OCI-LY7 (cell line): ENCODE measurements around the gene HERC2. TPM values are rescaled to one million over a fixed set of nuclear protein-coding genes. Genes with fewer than 3 reads are reported as not detected.

ENCODE experiments used
- BruUV-seq: library from RNA; stranded (reverse); fragments of 400-500 nt; replicated peaks from 2 replicates; lab custom pipeline; 2021; lab: Mats Ljungman, UMichigan
- CTCF ChIA-PET: fragments of 300-600 bp; sonication (Branson Sonifier 250); formaldehyde crosslinking; loops from one replicate; lab custom pipeline; 2022; ENCODE audit warnings: antibody characterized with exemption; ENCODE audit not compliant: unreplicated experiment; lab: Charles Lee
- POLR2A ChIA-PET: fragments of 300-600 bp; sonication (Branson Sonifier 250); formaldehyde crosslinking; loops from one replicate; lab custom pipeline; 2022; ENCODE audit warnings: antibody characterized with exemption; lab: Charles Lee
- DNase-seq: peaks from one replicate; pipeline ENCODE4 v3.0.0-alpha.2; 2015; ENCODE audit warnings: low spot score
- H2AFZ ChIP-seq: fragments of 200-600 bp; sonication (generic), shearing (Covaris generic); 2 replicates; pipeline ENCODE4 v1.6.1; 2014; ENCODE audit warnings: mild to moderate bottlenecking, antibody characterized with exemption, low read length, moderate library complexity
- H3K27ac ChIP-seq: fragments of 200-600 bp; sonication (generic); 2 replicates; pipeline ENCODE4 v1.5.1; 2014; ENCODE audit warnings: mixed run types, low read depth, mild to moderate bottlenecking, moderate library complexity, low read length, inconsistent platforms; ENCODE audit not compliant: poor library complexity, severe bottlenecking
- H3K36me3 ChIP-seq: fragments of 200-600 bp; sonication (generic); 2 replicates; pipeline ENCODE4 v1.6.1; 2014; ENCODE audit warnings: mild to moderate bottlenecking, antibody characterized with exemption, low read length, moderate library complexity, mixed read lengths; ENCODE audit not compliant: insufficient read depth
- H3K4me1 ChIP-seq: fragments of 200-600 bp; sonication (generic); 2 replicates; pipeline ENCODE4 v1.5.1; 2014; ENCODE audit warnings: mild to moderate bottlenecking, low read length; ENCODE audit not compliant: insufficient read depth, poor library complexity, severe bottlenecking
- H3K4me2 ChIP-seq: fragments of 200-600 bp; sonication (generic); 2 replicates; pipeline ENCODE4 v1.6.1; 2014; ENCODE audit warnings: mild to moderate bottlenecking, low read length
- H3K4me3 ChIP-seq: fragments of 200-600 bp; sonication (generic); 2 replicates; pipeline ENCODE4 v1.5.1; 2014; ENCODE audit warnings: mild to moderate bottlenecking, low read depth, low read length; ENCODE audit not compliant: poor library complexity, severe bottlenecking
- H3K79me2 ChIP-seq: fragments of 200-600 bp; sonication (generic); 2 replicates; pipeline ENCODE4 v1.6.1; 2016; ENCODE audit warnings: low read depth, mild to moderate bottlenecking, low read length, moderate library complexity, mixed read lengths; ENCODE audit not compliant: insufficient read depth
- H3K9me2 ChIP-seq: fragments of 200-600 bp; sonication (generic); 2 replicates; pipeline ENCODE4 v1.6.1; 2016; ENCODE audit warnings: mild to moderate bottlenecking, low read length, mixed read lengths; ENCODE audit not compliant: insufficient read depth
- H3K9me3 ChIP-seq: fragments of 200-600 bp; sonication (generic); 2 replicates; pipeline ENCODE4 v1.6.1; 2014; ENCODE audit warnings: mild to moderate bottlenecking, mixed run types, low read length, mixed read lengths
- H4K20me1 ChIP-seq: fragments of 200-600 bp; sonication (generic); 2 replicates; pipeline ENCODE4 v1.6.1; 2014; ENCODE audit warnings: mild to moderate bottlenecking, antibody characterized with exemption, low read length, moderate library complexity, mixed read lengths; ENCODE audit not compliant: insufficient read depth
- EZH2phosphoT487 ChIP-seq: fragments of 200-600 bp; sonication (generic); IDR thresholded peaks from 2 replicates; pipeline ENCODE4 v1.6.1; 2018; ENCODE audit warnings: low read depth, borderline replicate concordance, mild to moderate bottlenecking, mixed run types, antibody characterized with exemption, low read length, moderate library complexity, mixed read lengths
- intact Hi-C: fragments of 100-400 bp; cut with micrococcal nuclease; formaldehyde crosslinking; loops from one replicate; pipeline ENCODE4 v1.10.0; 2022; ENCODE audit not compliant: unreplicated experiment
- total RNA-seq, 2 experiments: library from RNA; depleted of rRNA in 1 of 2; stranded (reverse); fragments of >200 nt in 1 of 2; shearing (Covaris generic) in 1 of 2; gene quantifications; 2 replicates each; pipeline ENCODE4 v1.2.3, GENCODE V29; 2014 to 2022
- TF ChIP-seq, protein P1 (sequence below): fragments of 200-600 bp; sonication (generic); conservative IDR thresholded peaks from 2 replicates; pipeline ENCODE4 v1.5.1; 2014; ENCODE audit warnings: mild to moderate bottlenecking, antibody characterized with exemption, low read length, moderate library complexity, mixed read lengths

The HERC2 gene
- total RNA-seq, 2 experiments from 2014 or later = 55.5 to 94.0 TPM

DNA sequence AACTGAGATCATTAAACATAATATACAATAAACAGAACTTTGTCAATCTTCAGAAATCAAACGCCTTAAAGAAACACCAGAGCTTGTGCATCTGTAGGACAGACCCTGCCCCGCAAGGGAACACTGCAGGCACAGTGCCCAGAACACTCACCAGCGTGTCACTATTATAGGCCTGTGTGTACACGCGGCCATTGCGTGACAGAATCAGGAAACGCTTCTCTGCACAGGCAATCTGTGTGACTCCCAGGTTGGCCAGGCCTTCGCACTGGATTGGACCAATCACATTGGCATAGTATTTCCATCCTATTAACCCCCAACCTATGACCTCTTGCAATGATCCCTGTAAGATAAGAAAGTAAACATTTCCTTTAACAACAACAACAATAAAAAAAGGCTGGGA lies 52.9 kb downstream of the HERC2 start:
- DNase-seq = no peak
- ChIA-PET POLR2A (interaction anchor here (1.1 kb wide), 1 partner anchor 10 kb away, joined by 3 read pairs; no protein-coding TSS in a partner anchor), CTCF (no interaction called here)
- Histone ChIP-seq H3K4me3 (no peak overlapping the region), H2AFZ (no peak overlapping the region), H3K9me2 (no peaks in the 10 kb centered on the region), H3K79me2 (no peaks in the 10 kb centered on the region), H3K27ac (no peak overlapping the region), H3K4me2 (no peak overlapping the region), H3K9me3 (no peaks in the 10 kb centered on the region), H4K20me1 (no peaks in the 10 kb centered on the region), H3K4me1 (no peaks in the 10 kb centered on the region), H3K36me3 (peaks cover 73% of the 10 kb centered on the region)
- no TSS peak for BruUV-seq
- intact Hi-C loops = no loop called here
- no peak for TF ChIP-seq EZH2phosphoT487
- TF ChIP-seq, protein P1, sequence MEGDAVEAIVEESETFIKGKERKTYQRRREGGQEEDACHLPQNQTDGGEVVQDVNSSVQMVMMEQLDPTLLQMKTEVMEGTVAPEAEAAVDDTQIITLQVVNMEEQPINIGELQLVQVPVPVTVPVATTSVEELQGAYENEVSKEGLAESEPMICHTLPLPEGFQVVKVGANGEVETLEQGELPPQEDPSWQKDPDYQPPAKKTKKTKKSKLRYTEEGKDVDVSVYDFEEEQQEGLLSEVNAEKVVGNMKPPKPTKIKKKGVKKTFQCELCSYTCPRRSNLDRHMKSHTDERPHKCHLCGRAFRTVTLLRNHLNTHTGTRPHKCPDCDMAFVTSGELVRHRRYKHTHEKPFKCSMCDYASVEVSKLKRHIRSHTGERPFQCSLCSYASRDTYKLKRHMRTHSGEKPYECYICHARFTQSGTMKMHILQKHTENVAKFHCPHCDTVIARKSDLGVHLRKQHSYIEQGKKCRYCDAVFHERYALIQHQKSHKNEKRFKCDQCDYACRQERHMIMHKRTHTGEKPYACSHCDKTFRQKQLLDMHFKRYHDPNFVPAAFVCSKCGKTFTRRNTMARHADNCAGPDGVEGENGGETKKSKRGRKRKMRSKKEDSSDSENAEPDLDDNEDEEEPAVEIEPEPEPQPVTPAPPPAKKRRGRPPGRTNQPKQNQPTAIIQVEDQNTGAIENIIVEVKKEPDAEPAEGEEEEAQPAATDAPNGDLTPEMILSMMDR = no peak

DNA sequence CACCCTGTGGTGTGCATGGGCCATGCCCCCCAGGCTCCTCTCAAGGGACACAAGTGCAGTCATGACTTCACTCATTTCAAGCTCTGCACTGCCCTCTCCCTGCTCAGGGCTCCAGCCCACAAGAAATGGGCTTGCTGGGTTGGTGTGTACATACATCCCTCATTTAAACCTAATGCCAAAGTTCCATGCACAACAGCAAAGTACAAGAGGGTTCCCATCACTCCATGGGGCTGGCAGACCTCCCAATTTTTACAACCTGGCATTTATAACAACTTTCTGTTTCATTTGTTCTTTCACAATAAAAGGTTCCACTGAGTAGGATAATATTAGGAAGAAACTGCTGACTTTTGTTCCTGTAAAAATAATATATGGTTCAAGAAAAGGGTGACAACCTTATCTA lies 54.3 kb downstream of the HERC2 start:
- ChIA-PET POLR2A (no interaction called here), CTCF (no interaction called here)
- no peaks in the 10 kb centered on the region for H3K4me1 ChIP-seq
- no peak for TF ChIP-seq EZH2phosphoT487
- TF ChIP-seq, protein P1 = no peak
- no peak overlapping the region for H3K4me3 ChIP-seq
- H4K20me1 ChIP-seq = no peaks in the 10 kb centered on the region
- no peaks in the 10 kb centered on the region for H3K9me3 ChIP-seq
- H2AFZ ChIP-seq = no peak overlapping the region
- H3K79me2 ChIP-seq = no peaks in the 10 kb centered on the region
- no TSS peak for BruUV-seq
- H3K9me2 ChIP-seq = no peaks in the 10 kb centered on the region
- H3K27ac ChIP-seq = no peak overlapping the region
- DNase-seq = no peak
- H3K4me2 ChIP-seq = no peak overlapping the region
- peaks cover 80% of the 10 kb centered on the region for H3K36me3 ChIP-seq
- intact Hi-C loops = no loop called here

DNA sequence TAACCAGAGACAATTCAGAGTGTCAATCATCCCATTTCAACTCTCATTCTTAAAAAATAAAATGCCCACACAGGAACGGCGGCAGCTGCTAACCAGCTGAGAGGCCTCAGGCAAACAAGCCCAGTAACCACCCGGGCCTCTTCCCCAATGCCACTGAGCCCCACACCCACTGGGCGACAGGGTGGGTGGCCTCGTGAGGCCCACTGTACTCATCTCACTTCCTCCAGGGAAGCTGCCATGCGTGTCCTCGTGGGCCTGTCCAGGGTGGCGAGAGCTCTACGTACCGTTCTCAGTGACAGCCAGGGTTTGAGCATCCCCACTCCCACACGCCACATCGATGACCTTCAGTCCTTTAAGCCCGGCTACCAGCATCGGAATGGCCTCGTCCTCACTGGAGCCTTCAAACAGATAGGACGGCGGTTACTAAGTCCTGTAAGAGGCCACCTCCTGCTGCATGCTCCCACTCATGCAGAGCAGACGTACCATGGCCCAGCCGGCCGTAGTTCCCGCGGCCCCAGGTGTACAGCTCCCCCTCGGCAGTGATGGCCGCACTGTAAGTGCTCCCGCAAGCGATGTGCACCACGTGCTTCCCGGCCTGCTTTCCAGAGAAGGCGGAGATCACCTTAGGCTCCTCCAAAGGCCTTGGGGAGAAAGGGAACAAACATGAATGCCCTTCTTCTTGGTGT lies 56.5 kb downstream of the HERC2 start:
- TF ChIP-seq, protein P1 = no peak
- no peak for TF ChIP-seq EZH2phosphoT487
- ChIA-PET POLR2A (no interaction called here), CTCF (no interaction called here)
- no peak overlapping the region; the same call in 1 of the 2 replicates for H3K4me2 ChIP-seq
- H2AFZ ChIP-seq = no peak overlapping the region
- no peak for DNase-seq
- H3K27ac ChIP-seq = no peak overlapping the region
- H4K20me1 ChIP-seq = no peaks in the 10 kb centered on the region; the same call in 1 of the 2 replicates
- no peaks in the 10 kb centered on the region for H3K4me1 ChIP-seq
- no peaks in the 10 kb centered on the region for H3K9me3 ChIP-seq
- peaks cover 91% of the 10 kb centered on the region for H3K36me3 ChIP-seq
- no TSS peak for BruUV-seq
- intact Hi-C loops = no loop called here
- H3K9me2 ChIP-seq = no peaks in the 10 kb centered on the region
- H3K4me3 ChIP-seq = no peak overlapping the region
- H3K79me2 ChIP-seq = no peaks in the 10 kb centered on the region
